ENCODE measurements around the gene YIPF5. TPM values are rescaled to one million over a fixed set of nuclear protein-coding genes. Genes with fewer than 3 reads are reported as not detected.
A peak's percentile ranks its signal among the peaks of the same experiment; 100 is the strongest.

Gene YIPF5
- total RNA-seq (2014; rRNA removed; shearing (Covaris generic); ENCODE audit: low replicate concordance) = 64.4 and 88.2 TPM in 2 replicates

DNA sequence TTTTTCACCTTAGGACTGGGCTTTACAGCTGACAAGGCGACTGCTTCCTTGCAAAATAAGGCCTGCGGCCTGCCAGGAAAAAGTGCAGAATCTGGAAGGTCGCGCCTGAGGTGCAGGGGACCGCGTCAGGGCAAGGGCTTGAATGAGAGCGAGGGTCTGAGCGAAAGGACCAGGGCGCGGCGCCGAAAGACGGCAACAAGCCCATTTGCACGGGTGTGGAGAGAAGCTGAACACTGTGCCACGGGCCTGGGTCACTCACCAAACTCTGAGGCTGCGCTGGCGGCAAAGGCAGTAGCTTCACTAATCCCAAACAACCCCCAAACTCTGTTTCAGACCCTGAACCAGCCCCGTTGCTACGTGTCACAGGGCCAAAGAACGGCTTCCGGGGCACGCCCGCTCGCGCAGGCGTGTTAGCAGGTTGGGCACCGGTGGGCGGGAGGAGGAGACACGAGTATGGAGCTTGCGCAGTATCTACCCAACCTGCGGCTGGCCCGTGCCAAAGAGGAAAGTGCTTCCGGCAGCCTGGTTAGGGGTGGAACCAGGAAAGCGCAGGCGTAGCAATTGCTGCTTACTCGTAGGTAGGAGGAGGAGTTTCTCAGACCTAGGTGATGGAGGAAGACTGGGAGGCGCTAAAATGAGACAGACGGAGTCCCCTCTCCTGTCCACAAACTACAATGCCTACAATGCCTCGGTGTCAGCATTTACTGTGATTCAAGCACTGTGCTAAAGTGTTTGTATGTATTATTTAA lies at the start of gene YIPF5, which contains the start of gene KCTD16:
YIPF5 (minus strand) TSS at position 384 of the 749 bp plus-strand sequence. CDS start 704 bp downstream, outside the sequence.
KCTD16 (plus strand) TSS at position 598 of the 749 bp plus-strand sequence.
- DNase-seq (ENCODE audit: low read depth) = peak; percentile 94
- in situ Hi-C loops (cut with HindIII; ENCODE audit: low pct_unique_long_range_greater_than_20kb, low sequenced_read_pairs) = no loop called here

DNA sequence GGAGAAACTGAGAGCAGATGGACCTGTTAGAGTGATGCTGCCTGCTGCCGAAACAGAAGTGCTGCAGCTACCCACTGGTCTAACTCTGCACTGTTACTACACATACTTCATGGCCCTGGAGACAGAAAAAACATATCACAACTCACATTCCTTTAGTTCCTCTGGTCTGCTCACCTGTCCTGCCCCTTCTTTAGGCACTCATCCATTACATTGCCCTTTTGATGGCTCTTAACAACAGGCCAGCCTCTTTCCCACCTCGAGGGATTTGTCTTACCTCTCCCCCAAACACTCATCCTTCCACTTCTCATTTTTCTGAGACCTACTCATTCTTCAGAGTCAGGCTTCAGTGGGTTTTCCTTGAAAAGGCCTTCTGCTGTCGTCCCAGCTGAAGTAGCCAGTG lies 49.4 kb upstream of the YIPF5 start:
- in situ Hi-C loops (cut with HindIII; ENCODE audit: low pct_unique_long_range_greater_than_20kb, low sequenced_read_pairs) = no loop called here
- peak; percentile 44 for DNase-seq (ENCODE audit: low read depth)

DNA sequence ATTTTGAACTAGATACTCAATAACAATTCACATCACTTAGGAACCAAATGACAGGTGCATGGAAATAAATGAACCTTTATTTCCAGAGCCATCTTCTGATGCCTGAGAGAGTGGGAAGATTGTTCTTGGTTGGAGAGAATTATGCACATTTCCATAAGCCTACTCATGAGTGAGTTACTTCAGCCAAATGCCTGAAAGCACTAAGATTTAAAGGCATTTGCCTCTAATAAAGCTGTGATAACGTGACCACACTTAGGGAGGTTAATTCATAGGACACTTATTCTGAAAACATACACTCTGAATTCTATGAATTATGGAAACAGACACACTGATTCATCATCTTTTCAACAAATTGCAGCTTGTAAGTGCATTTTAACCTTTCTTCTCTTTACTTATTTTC lies 40.2 kb upstream of the YIPF5 start:
- DNase-seq (ENCODE audit: low read depth) = no peak
- in situ Hi-C loops (cut with HindIII; ENCODE audit: low pct_unique_long_range_greater_than_20kb, low sequenced_read_pairs) = no loop called here

DNA sequence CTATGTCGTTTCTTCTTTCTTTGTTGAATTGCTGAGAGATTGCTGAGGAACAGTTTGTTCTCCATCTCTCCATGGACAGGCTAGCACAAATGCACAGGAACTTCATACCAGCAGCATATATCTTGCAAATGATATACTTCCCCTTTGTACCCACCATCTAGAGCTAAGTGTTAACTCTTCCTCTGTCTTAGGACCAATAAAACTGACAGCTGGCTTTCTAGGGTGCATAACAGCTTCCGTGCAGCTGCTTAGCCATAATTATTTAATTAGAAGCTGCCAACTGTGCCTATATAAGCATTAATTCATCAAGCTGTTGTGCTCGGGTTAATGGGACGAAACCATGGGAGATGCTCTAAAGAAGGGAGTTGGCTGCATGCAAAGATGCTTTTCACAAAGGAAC lies 38.9 kb upstream of the YIPF5 start:
- in situ Hi-C loops (cut with HindIII; ENCODE audit: low pct_unique_long_range_greater_than_20kb, low sequenced_read_pairs) = no loop called here
- DNase-seq (ENCODE audit: low read depth) = no peak

DNA sequence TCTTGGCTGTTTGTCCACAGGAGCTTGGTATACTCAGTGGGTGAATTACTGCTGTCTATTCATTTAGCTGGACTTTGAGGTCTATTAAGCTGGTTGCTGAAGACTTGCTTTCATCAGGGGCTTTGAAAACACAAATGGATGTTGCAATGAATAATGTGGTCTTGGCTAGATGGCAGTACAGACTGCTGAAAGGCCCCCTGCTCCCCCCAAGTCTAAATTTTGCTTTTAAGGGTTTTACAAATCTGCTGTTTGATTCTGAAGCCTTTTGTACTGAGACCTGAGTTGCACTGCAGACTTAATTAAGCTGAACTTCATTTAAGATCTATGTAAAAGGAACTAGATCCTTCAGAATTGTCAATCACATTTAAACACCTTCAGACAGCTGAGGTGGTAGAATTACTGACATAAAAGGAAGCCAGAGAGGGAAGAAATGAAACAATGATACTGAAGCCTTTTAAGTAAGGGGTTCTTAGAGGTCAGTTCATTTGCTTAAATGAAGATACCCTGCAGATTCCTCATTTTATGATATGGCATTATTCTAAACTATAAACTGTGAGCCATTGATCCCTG lies 37.5 kb upstream of the YIPF5 start:
- no peak for DNase-seq (ENCODE audit: low read depth)
- in situ Hi-C loops (cut with HindIII; ENCODE audit: low pct_unique_long_range_greater_than_20kb, low sequenced_read_pairs) = no loop called here

DNA sequence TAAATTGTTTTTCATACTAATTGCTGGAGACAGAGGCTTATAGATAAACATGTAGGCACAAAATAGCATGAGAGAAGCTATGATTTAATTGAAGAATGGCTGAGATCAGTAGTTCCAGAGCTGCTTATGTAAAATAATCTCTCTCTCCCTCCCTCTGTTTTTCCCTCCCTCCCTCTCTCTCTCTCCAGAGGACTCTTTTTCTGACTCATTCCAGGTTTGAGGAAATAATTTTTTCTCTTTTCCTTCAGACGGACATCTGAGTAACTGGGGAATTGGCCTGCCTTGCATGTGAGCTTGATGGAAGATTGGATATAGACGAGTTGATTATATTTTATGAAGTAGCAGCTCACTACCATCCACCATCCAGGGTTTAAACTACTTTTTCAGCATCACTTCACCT lies 35.7 kb upstream of the YIPF5 start:
- DNase-seq (ENCODE audit: low read depth) = peak; percentile 34
- in situ Hi-C loops (cut with HindIII; ENCODE audit: low pct_unique_long_range_greater_than_20kb, low sequenced_read_pairs) = no loop called here

DNA sequence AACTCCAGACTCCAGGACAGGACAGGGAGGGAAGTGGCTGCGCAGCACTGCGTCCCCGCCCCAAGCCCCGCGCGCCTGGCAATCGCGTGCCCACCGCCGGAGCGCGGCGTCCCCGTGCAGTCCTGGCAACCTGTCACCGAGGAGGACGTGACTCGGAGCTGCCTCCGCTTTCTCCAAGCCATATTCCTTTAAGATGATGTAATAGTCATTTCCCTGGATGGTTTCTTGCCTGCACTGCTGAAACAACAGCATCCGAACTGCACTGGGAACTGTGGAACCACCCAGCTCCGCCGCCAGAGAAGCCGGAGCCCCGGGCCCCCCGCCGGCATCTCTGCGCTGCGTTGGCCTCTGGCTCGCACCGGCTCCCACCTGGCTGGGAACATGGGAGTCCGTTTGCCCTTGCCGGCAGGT lies 34.7 kb upstream of the YIPF5 start:
- in situ Hi-C loops (cut with HindIII; ENCODE audit: low pct_unique_long_range_greater_than_20kb, low sequenced_read_pairs) = no loop called here
- DNase-seq (ENCODE audit: low read depth) = peak; percentile 56

DNA sequence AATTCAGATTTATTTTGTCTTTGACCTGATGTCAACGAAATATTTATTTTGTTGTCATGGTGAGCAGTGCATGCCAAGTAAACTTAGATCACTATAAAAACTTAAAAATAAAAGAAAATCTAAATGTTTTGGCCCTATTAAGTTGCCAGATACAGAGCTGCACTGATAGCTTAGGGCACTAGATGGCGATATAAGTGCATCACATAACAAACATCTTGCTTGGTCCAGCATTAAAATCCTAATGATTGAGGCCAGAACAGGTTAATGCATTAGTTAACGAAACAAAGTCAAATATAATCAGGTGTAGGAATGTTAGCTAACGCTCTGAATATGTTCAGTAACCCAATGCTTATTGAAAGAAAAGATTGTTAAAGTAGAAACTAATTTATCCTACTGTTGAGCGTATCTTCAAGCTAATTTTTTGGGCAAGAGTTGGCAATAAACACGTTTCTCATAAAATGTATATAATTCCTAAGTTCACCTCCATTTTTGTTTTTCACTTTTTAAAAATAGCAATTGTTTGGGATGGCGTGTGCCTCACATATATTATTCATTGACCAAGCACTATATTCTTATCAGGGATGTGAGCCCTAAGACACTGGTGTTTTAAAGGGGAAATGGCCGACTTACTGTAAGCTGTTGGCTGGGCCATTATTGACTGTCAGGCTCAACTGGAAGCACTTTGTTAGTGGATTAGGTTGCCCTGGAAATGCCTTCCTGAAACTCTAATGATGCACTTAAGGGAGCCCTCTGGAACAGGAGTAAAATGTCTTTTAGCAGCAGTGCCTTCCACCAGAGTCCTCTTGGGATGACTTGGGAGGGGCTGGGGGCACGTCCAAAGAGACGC lies 33.5 kb upstream of the YIPF5 start:
- DNase-seq (ENCODE audit: low read depth) = peak; percentile 61
- in situ Hi-C loops (cut with HindIII; ENCODE audit: low pct_unique_long_range_greater_than_20kb, low sequenced_read_pairs) = no loop called here

DNA sequence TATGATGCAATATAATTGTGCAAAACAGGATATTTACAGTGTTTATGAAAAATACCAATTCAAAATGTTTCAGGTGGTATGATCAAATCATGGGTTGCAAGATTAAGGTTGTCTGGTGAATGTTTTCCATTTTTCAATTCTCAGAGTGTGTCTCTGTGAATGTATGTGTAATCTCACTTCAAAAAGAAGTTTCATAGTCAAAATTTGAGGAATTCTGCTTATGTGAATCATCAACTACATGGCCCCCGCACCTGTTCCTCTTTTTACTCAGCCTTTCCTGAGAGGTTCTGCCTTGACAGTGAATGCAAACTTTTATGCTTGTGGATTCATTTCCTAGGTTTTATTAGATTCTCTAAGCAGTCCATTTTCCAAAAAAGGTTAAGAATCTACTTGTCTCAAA lies 32.3 kb upstream of the YIPF5 start:
- DNase-seq (ENCODE audit: low read depth) = no peak
- in situ Hi-C loops (cut with HindIII; ENCODE audit: low pct_unique_long_range_greater_than_20kb, low sequenced_read_pairs) = no loop called here

DNA sequence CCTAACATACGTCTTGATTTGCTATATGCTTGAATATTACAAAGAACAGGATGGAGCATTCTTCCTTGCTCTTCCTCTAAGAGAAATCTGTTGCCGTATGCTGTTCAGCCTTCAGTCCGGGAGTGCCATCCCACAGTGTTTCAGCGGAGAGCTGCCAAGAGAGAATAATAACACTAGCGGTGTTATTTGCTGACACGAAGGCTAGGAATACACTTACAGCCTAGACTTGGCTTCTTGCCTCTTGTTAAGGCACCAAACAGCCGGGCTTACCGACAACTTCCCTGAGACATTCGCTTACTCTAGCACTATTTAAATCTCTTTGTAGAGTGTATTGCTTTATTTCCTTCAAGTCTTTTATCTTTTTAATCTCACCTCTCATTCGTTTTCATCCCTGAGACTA lies 31.6 kb upstream of the YIPF5 start:
- DNase-seq (ENCODE audit: low read depth) = no peak
- in situ Hi-C loops (cut with HindIII; ENCODE audit: low pct_unique_long_range_greater_than_20kb, low sequenced_read_pairs) = no loop called here

DNA sequence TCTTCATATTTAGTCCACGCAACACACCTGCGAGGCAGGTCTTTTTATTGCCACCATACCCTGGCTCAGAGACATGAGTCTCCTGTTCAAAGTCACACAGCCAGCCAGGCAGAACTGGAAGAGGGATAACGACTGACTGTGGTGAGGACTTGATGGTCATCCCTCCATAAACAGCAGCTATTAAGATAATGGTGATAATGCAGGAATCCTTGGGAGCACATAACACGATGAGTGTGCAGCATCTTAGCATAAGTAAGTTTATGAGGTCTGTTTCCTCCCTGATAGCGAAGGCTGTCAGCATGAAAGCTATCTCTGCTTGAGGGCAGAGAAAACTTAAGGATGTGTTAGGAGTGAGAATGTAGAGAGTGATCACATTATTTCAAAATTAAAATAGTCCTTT lies 31.1 kb upstream of the YIPF5 start:
- in situ Hi-C loops (cut with HindIII; ENCODE audit: low pct_unique_long_range_greater_than_20kb, low sequenced_read_pairs) = no loop called here
- DNase-seq (ENCODE audit: low read depth) = no peak

DNA sequence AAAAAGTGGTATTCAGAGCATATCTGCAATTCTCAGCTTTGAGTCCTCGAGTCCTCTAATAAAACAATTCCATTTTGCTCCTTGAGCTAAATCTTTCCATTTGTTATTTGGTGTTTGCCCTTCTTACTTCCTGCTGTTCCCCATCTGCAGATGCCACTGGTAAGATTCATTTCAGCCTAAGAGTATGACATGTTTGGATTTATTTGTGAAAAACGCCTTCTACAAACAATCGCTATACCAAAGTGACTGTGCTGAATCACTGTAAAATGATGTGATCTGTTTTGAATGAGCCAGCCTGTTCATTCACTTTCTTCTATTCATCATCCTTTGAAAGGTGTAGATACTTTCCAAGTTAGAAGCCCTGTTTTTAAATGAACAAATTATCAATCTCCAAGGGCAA lies 27.9 kb upstream of the YIPF5 start:
- in situ Hi-C loops (cut with HindIII; ENCODE audit: low pct_unique_long_range_greater_than_20kb, low sequenced_read_pairs) = no loop called here

DNA sequence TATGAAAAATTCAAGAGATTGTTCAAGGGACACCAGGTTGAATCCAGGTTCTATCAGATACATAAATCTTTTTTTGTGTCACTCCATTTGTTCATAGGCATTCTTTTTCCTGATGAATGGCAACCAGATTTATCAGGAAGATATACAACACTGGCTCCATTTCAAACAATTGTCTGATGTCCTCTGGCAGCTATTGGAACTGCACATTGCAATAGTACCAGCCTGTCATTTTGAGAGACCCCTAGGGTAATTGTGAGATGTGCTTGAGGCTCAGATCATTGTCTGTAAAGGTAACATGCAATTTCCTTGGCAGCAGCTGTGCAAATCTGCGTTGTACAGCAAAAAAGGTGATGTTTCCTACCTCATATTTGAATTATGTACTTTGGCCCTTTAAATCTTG lies 26.2 kb upstream of the YIPF5 start:
- in situ Hi-C loops (cut with HindIII; ENCODE audit: low pct_unique_long_range_greater_than_20kb, low sequenced_read_pairs) = no loop called here
- DNase-seq (ENCODE audit: low read depth) = no peak

More for the DNA sequence above, 27.9 kb upstream of the YIPF5 start:
- peak; percentile 74 for DNase-seq (ENCODE audit: low read depth)

DNA sequence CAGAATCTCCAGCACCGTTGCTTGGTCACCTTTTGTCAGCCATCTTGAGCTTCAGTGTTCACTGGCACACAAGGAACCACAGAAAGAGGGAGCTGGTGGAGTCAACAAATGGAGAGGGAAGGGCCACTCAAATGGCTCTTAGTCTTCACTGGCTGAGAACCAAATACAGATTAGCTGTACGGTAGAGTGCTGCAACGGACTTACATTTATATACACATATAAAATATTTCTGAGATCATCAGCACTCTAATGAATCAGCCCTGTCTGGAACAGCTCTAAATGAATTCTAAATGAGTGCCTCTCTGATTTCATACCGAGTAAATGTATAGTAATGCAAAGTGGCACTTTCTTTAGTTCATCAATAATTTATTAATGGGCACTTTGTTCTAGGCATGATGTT lies 25.0 kb upstream of the YIPF5 start:
- no peak for DNase-seq (ENCODE audit: low read depth)
- in situ Hi-C loops (cut with HindIII; ENCODE audit: low pct_unique_long_range_greater_than_20kb, low sequenced_read_pairs) = no loop called here

DNA sequence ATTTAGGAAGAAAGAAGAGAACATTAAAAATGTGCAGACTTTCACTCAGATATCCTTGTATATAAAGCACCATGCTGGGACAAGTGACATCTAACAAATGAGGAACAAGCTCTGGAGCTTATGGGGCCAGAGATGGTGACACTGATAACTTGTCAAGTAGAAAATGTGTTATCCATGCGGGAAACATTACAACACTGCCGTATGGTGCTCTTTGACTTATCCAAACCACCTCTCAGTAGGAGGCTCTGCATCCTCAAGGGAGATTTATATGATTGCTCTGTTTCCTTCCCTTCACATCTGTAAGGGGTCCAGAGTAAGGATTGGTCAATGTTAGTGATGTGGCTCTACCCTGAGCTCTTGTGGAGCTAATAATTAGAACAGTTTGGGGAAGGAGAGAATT lies 23.7 kb upstream of the YIPF5 start:
- in situ Hi-C loops (cut with HindIII; ENCODE audit: low pct_unique_long_range_greater_than_20kb, low sequenced_read_pairs) = no loop called here

DNA sequence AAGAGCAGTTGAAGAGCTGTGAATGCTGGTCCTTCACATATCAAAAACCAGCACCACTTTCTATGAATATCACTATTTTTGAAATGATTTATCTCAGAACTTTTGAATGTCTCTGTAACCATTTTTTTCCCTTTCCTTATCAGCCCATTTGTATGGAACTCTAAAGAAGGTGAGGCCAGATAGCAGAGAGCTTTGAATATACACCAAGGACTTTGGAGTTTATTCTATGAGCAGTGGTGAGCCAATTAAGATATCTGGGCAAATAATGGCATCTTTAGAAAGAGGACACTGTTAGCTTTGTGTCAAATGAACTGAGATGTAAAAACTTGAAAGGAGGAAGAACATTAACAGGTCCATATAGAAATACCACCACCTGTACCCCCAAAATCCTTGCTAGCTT lies 22.2 kb upstream of the YIPF5 start:
- in situ Hi-C loops (cut with HindIII; ENCODE audit: low pct_unique_long_range_greater_than_20kb, low sequenced_read_pairs) = no loop called here
- no peak for DNase-seq (ENCODE audit: low read depth)

More for the DNA sequence above, 23.7 kb upstream of the YIPF5 start:
- DNase-seq (ENCODE audit: low read depth) = no peak

DNA sequence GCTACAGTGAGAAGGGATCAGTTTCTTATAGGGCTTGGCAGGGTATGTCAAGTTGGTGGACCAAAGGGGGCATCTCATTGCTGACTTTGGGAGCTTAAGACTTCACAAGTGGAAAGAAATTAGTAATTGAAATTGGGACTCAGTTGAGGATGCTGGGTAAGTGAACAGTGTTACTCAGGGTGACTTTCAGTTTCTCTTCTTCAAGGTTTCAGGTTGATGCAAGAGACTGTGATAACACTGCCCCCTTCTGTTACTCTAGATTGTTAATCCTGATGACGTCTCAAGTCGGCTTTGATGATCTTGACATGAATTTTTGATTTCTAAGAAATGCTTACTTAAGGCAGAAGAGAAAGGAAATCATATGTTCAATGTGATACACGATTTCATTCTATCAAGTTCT lies 21.5 kb upstream of the YIPF5 start:
- in situ Hi-C loops (cut with HindIII; ENCODE audit: low pct_unique_long_range_greater_than_20kb, low sequenced_read_pairs) = no loop called here

DNA sequence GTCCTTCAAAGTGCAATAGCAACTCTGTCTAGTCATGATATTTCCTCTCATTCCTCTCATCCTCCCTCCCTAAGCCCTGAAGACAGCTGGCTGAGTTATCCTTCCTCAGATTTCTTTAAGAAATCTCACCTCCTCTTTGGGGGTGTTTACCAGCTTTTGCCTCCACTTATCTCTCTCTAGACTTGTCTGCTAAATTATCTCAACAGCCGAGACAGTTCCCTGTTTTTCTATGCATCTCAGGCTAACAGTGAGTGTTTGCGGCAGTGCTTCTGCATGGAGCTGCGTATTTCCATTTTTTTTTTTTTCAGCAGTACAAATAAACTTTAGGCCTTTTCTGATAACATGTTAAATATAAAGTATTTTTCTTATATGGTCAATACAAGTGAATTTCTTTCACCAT lies 21.1 kb upstream of the YIPF5 start:
- in situ Hi-C loops (cut with HindIII; ENCODE audit: low pct_unique_long_range_greater_than_20kb, low sequenced_read_pairs) = no loop called here
- DNase-seq (ENCODE audit: low read depth) = no peak

More for the DNA sequence above, 21.5 kb upstream of the YIPF5 start:
- peak; percentile 60 for DNase-seq (ENCODE audit: low read depth)

DNA sequence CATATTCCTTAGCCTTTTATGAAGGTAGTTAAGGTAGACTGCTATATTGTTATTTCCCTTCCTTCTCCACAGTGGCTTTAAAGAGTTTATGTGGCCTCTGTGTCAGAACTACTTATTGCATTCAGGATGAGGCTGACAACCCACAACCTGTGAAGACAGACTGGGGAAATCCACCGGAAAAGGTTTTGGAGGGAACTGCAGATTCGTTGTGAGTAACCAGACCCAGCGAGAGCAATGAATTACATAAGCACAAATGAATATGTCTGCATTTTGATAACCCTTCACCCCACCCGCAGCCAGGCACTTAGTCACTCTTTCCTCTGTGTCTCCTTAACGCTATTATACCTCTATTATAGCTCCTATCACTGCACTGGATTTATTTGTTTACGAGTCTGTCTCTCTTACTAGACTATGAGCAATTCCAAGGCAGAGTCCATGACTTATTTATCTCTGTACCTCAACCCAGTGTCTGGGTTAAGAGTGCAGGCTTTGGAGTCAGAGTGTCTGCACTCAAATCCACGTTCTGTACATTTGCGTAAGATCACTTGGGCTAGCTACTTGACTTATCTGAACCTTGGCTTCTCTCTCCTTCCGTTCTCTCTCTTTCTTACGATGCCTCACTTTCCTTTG lies 19.5 kb upstream of the YIPF5 start:
- DNase-seq (ENCODE audit: low read depth) = peak; percentile 95
- in situ Hi-C loops (cut with HindIII; ENCODE audit: low pct_unique_long_range_greater_than_20kb, low sequenced_read_pairs) = no loop called here

Data from Caki2 (cell line).